GM19351 (cell line): ENCODE data around the gene NOL6.
A peak's percentile ranks its signal among the peaks of the same experiment; 100 is the strongest.
"Not testable (repeated sequence)": the region's sequence is repeated elsewhere in the genome, so short reads cannot be mapped to it uniquely, and the experiment has no call there.

Source experiments
- ATAC-seq: cut with Tn5 transposase; IDR thresholded peaks from one replicate; pipeline ENCODE4 v1.9.1; 2021; ENCODE audit warnings: mild to moderate bottlenecking, moderate library complexity; ENCODE audit not compliant: unreplicated experiment

The NOL6 gene

DNA sequence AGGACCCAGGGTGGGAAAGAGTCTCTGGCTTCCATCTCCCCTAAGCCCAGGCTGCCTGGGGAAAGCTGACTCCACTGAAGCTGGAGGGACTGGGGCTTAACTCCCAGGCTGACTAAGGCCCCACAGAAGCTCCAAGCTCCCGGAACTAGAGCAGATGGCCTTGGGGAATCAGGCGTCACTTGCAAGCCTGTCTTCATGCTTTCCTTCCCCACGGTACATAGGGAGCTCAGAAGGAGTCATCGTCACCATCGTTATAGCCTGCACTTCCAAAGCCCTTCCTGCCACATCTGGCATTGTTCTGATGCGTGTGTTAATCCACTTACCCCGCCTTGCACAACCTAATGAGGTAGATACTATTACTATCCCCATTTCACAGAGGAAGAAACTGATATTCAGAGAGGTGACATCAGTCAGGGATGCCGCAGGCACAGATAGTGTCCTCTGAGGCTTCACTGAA lies 37.9 kb downstream of the NOL6 start:
- no peak for ATAC-seq

DNA sequence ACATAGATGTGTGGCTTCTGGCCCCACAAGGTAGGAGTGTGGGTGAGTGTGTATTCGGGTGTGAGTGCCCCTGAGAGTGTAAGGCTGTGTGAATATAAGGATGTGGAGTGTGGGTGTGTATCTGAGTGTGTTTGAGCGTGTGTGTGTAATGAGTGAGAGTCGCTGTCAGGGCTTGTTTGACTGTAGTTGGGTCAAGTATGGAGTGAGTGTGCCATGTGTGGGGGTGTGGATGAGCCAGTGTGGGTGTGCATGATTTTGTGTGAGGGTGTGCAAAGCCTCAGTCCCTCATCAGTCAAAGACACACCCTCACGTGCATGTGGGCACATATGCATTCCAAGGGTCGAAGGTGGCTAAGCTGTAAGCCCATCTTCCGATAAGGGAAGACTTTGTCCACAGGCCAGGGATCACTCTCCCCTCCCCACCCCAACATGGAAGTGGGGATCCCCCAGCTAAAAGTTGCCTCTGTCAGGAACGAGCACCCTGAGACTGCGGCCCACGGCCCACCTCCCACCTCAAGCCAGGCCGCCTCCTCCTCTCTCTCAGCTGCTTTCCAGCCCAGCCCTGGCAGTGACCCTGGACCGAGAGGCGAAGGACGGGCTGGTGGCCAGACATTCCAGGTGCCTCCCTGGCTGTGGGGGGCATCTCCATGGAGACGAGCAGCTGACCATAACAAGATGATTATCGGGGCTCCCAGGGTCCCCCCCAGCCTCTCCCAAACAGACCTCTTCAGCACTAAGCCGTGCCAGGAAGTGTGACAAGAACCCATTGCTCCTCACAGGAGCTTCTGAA lies 39.2 kb downstream of the NOL6 start:
- no peak for ATAC-seq

DNA sequence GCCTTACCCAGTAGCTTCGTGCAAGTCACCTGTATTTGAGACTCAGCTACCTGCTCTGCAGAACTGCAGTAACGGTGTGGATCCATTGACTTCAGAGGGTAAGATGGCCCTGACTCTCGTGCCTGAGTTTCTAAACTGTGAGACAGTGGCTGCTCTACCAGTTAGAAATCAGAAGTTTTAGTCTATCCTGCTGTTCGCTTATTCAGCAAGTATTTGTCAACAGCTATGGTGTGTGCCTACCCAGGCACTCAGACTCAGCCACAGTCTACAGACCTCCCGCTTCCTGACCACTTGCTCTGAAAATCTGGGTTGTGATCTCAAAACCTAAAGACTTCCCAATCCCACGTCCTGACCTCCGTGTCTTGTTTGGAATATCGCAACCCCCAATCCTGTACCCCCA lies 39.9 kb downstream of the NOL6 start:
- ATAC-seq: no peak

DNA sequence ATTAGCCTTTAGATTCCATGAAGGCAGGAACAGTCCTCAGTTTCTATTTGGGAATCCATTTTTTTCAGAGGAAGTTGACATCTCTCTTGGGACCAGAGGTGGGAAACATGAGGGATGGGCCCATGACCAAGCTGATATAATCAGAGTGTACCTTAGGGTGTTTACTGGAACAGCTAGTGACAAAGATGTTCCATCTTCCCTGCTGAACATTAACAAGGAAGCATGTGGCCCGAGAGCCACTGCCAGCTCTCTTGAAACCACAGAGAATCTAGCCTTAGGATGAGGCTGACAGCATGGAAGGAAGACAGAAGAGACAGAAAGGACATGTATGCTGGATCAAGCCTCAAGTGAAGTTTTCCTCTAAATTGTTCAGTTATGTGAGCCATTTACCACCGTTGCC lies 42.3 kb downstream of the NOL6 start:
- no peak for ATAC-seq

DNA sequence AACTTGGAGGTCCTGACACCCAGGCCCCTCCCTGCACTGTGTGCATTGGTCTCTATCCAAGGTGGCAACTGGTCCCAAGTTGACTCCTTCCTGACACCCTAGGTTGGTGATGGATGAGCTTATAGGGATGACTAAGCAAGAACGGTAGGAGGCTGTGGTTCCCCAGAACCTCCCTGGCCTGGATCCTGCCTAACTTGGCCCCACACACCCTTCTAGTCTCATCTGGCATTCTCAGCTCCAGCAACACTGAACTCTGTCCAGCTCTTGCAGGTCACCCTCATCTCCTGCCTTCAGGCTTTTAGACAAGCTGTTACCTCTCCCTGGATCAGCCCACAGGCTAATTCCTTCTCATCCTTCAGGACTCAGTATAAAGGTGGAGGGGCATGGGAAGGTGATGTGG lies 42.8 kb downstream of the NOL6 start:
- no peak for ATAC-seq

DNA sequence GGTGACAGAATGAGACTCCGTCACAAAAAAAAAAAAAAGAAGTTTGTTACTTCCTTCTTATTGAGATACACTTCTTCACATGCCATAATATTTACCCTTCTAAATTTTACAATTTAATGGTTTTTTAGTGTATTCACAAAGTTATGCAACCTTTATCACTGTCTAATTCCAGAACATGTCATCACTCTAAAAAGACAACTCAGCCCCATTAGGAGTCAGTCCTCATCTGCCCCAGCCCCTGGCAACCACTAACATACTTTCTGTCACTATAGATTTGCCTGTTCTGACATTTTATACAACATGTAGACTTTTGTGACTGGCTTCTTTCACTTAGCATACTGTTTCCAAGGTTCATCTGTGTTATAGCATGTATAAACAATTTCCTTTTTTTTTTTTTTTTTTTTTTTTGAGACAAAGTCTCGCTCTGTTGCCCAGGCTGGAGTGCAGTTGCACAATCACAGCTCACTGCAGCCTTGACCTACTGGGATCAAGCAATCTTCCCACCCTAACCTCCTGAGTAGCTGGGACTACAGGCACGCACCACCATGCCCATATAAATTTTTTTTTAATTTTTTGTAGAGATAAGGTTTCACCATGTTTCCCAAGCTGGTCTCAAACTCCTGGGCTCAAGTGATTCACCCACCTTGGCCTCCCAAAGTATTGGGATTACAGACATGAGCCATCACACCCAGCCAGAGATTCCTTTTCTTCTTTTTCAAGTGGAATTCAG lies 44.3 kb downstream of the NOL6 start:
- no peak for ATAC-seq

DNA sequence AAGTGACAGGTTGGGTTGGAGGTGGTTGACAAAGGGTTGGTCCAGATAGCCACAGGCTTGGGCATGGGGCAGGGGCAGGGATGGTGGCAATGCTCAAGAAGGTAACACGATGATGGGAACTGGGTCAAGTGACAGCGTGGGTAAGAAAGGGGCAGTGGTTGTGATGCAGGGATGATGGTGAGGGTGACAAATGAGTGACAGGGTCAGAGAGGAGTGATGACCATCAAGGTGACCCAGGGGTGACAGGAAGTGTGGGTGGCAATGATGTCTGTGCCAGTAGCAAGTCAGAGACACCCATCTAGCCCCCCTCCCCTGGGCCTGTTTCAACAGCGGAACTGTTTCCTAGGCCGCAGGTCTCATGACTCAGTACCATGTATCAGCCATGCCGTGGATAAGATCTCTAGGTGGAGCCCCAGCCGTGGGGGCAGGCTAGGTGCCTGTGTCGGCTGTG lies 46.9 kb downstream of the NOL6 start:
- no peak for ATAC-seq

DNA sequence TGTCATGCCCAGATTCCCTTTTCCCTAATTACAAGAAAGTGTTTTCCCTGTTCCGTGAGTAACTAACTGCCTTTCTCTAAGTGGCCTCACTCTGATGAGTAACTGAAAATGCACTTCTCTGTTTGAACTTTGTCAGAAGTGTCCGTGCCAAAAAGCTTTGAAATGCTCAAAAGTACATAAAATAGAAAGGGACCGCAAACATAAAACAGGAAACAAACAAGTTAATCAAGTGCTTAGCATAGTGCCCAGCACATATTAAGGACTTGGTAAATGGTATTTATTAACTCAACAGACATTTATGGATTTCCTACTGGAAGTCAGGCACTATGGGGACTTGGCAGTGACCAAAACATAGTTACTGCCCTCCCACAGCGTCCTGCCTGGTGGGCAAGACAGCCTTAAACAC lies 48.6 kb downstream of the NOL6 start:
- no peak for ATAC-seq

DNA sequence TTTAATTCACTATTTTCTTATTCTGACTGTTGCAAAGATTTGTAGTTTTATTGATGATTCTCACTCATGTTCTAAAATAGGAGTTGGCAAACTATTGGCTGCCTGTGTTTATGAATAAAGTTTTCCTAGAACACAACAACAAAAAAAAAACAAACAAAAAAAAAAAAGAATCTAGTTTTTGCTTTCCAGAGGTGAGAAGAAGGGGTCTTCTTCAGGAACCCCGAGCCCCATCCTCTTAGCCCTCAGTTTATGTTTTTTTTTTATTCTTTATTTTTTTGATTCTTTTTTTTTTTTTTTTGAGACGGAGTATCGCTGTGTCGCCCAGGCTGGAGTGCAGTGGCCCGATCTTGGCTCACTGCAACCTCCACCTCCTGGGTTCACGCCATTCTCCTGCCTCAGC lies 49.2 kb downstream of the NOL6 start:
- ATAC-seq: not testable (repeated sequence)

DNA sequence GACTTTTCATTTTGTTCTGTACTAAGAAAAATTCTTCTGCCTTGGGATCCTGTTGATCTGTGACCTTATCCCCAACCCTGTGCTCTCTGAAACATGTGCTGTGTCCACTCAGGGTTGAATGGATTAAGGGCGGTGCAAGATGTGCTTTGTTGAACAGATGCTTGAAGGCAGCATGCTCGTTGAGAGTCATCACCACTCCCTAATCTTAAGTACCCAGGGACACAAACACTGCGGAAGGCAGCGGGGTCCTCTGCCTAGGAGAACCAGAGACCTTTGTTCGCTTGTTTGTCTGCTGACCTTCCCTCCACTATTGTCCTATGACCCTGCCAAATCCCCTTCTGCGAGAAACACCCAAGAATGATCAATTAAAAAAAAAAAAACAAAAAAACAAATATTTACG lies 49.7 kb downstream of the NOL6 start:
- not testable (repeated sequence) for ATAC-seq

DNA sequence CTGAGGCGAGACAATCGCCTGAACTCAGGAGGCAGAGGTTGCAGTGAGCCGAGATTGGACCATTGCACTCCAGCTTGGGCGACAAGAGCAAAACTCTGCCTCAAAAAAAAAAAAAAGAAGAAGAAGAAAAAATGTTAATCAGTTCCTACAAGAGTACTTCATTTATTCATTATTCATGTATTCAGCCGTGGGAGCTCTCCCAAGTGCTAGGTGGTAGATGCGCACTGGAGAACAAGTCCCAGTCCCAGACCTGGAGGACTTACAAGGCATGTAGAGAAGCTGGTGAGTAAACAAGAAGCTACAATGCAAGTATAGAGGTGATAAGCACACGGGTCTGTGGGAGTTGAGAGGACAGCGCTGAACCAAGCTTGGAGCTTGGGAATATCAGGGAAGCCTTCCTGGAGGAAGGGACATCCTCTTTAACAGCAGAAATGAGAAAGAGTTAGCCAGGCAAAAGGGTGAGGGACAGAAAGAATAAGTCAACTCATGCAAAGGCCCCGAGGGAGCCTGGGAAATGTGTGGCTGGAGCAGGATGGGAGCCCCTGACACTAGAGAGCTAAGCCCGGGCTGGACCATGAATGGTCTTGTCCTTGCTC lies 53.9 kb downstream of the NOL6 start:
- no peak for ATAC-seq

DNA sequence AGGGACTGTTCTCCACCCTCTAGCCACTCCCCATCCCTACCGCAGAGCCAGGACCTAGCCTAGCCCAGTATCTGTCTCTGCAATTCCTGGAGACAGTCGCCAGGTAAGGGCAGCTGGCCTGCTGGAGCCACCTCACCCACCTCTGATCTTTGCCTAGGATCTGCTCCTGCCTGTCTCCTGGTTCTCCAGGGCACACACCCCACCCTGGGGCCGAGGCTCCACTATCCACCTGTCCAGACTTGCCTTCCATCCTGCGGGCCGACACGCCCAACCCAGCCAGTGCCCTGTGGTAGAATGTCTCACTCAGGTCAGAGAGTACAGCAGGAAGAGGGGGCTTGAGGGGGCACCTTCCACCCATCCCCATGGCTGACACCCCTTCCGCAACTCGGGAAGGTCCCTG lies 55.6 kb downstream of the NOL6 start:
- no peak for ATAC-seq

DNA sequence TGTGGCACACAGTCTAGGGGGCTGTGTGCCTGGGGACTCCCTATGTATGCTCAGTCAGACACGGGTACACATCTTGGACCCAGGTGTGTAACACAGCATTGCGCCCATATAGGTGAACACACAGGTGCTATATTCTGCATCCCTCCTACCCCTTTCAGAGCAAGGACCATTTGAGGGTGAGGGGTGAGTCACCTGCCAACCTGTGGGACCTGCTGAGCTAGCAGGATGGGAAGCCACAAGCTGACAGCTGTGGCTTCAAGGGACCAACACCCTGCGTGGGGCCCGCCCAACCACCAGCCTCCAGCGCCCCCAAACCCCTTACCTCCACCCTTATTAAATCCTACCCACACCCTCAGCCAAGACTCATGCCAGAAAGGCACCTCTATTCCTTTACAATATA lies 56.7 kb downstream of the NOL6 start:
- ATAC-seq: no peak

DNA sequence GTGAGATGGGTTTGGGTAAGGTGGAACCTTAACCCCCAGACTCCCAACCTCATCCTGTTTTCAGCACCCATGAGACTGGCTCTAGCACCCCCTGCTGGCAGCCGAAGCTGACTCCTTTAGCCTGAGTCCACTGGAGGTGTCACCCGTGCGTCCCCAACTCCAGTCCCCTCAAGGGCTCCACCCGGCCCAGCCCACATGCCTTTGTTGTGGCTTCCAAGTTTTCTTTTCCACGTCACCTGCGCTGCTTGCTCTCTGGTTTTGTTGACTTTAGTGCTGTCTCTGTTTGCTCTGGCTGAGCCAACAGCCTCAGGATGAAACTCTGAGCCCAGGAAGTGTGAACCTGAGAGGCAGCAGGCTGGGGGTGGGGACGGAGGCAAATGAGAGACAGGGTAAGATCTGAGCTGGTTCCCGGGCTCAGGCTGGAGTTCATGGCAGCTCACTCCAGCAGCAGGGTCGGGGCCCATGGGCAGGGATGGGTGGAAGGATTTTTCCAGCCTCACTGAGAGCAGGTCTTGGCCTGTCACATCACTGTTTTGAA lies 58.2 kb downstream of the NOL6 start:
- ATAC-seq: peak; percentile 88

DNA sequence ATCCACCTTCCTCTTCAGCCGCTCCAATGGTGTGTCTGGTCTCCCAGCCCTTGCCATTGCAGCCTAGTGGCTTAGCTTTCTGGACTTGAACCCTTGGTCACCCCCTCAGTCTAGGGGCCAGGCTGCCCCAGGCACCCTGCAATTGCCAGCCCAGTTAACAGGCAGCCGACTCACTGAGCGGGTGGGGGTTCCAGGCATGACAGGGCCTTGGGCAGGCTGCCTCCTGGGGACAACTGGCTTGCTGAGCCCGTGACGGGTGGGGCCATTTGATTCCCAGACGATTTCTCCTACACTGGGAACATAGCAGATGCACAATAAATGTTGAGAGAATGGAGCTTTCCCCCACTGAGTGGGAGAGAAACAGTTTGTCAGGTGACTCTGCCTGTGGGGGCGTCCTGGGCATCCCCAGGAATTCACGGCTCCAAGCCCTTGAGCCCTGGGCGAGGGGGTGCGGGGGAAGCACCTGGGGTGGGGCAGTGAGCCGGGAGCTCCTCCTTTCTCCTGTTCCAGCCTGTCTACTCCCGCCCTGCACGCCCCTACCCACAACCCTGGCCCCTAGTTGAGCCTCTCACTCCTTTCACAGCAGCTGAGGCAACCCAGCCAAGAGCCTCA lies 58.7 kb downstream of the NOL6 start:
- no peak for ATAC-seq

DNA sequence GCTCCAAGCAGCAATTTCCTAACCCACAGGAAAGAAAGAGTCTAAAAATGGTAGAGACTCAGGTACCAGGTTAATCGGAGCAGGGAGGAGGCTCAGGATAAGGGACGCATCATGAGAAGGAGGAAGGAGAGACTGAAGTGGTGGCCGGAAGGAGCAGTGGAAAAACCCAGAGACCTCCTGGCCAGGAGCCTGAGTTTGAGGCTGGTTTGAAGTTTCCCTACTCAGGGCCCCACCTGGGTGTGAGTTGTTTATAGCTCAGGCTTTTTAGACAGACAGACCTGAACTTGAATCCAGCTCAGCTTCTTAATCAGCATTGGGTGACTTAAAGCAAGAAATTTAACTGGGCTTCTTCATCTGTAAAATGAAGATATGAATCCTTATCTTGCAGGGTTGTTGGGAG lies 59.5 kb downstream of the NOL6 start:
- no peak for ATAC-seq
